Common myeloid progenitor, CD34-positive (primary cell): ENCODE measurements around the gene SLC25A1.

Source experiments
- CTCF ChIA-PET: fragments of 350-600 bp; sonication (Branson Sonifier 250); formaldehyde crosslinking; loops from one replicate; lab custom pipeline; 2021; ENCODE audit warnings: antibody characterized with exemption; lab: Charles Lee
- POLR2A ChIA-PET: fragments of 350-600 bp; sonication (Branson Sonifier 250); formaldehyde crosslinking; loops from one replicate; lab custom pipeline; 2021; ENCODE audit warnings: antibody characterized with exemption; lab: Charles Lee
- DNase-seq, 3 donors: peaks; one replicate each; pipeline versions ENCODE4 v3.0.0 to v3.0.0-alpha.2; 2013
- H3K27ac ChIP-seq, 2 experiments: 1 replicate in 1 of 2; 2 replicates in 1 of 2; pipeline ENCODE4 v1.7.0; 2013; ENCODE audit warnings: inconsistent platforms in 2 of 2, low read length in 2 of 2, mild to moderate bottlenecking in 2 of 2, low read depth in 1 of 2, moderate library complexity in 1 of 2; ENCODE audit not compliant: severe bottlenecking in 2 of 2, insufficient read depth in 1 of 2, poor library complexity in 1 of 2
- H3K27me3 ChIP-seq, 5 experiments: replicated peaks in 2 of 5; 1 replicate in 3 of 5; 2 replicates in 2 of 5; pipeline versions ENCODE4 v1.6.1 to v1.7.0; 2013; ENCODE audit warnings: low read length in 4 of 5, mild to moderate bottlenecking in 2 of 5, moderate library complexity in 2 of 5, inconsistent platforms in 1 of 5; ENCODE audit not compliant: insufficient read depth in 5 of 5, control insufficient read depth in 4 of 5
- H3K36me3 ChIP-seq, 4 experiments: 1 replicate in 2 of 4; 2 replicates in 2 of 4; pipeline versions ENCODE4 v1.6.1 to v1.7.0; 2013; ENCODE audit warnings: low read length in 3 of 4, control low read depth in 1 of 4, mild to moderate bottlenecking in 1 of 4; ENCODE audit not compliant: control insufficient read depth in 4 of 4, insufficient read depth in 4 of 4
- H3K4me1 ChIP-seq, 4 experiments: 1 replicate in 3 of 4; 2 replicates in 1 of 4; pipeline versions ENCODE4 v1.6.1 to v1.7.1; 2013; ENCODE audit warnings: low read length in 3 of 4, mild to moderate bottlenecking in 3 of 4, control low read depth in 1 of 4, inconsistent platforms in 1 of 4, moderate library complexity in 1 of 4; ENCODE audit not compliant: control insufficient read depth in 4 of 4, insufficient read depth in 4 of 4; ENCODE audit errors: control extremely low read depth in 1 of 4
- H3K4me3 ChIP-seq, 7 experiments: 1 replicate in 4 of 7; 2 replicates in 3 of 7; pipeline versions ENCODE4 v1.5.1 to v1.7.0; 2013; ENCODE audit warnings: mild to moderate bottlenecking in 7 of 7, low read length in 6 of 7, moderate library complexity in 6 of 7, inconsistent platforms in 2 of 7, low read depth in 2 of 7, control low read depth in 1 of 7; ENCODE audit not compliant: insufficient read depth in 4 of 7, control insufficient read depth in 1 of 7; ENCODE audit errors: extremely low read depth in 1 of 7
- H3K9me3 ChIP-seq, 5 experiments: 1 replicate in 4 of 5; 2 replicates in 1 of 5; pipeline versions ENCODE4 v1.6.1 to v1.7.1; 2013; ENCODE audit warnings: low read length in 4 of 5, mild to moderate bottlenecking in 2 of 5, inconsistent platforms in 1 of 5, low read depth in 1 of 5, moderate library complexity in 1 of 5; ENCODE audit not compliant: control insufficient read depth in 4 of 5, insufficient read depth in 2 of 5; ENCODE audit errors: control extremely low read depth in 1 of 5
- WGBS: methylation state at CpG from one replicate; pipeline ENCODE4 v1.1.5; 2013; ENCODE audit not compliant: insufficient coverage; 5-methylcytosine and 5-hydroxymethylcytosine counted together

The SLC25A1 gene

GRCh38 chr22:19132693-19133400 is 45.7 kb downstream of the SLC25A1 start:
- WGBS = 90% methylated on average over 9 of the region's 9 CpGs
- Histone ChIP-seq H3K27ac (no peak overlapping the region), H3K4me1 (no peaks in the 10 kb centered on the region), H3K36me3 (peaks cover 4 to 57% (median 44%) of the 10 kb centered on the region in 4 experiments), H3K9me3 (no peaks in the 10 kb centered on the region), H3K27me3 (no peaks in the 10 kb centered on the region), H3K4me3 (no peak overlapping the region)
- CTCF ChIA-PET = interaction anchor here (0.6 to 1.5 kb wide), 3 partner anchors 12 to 476 kb away, joined by 3 to 6 read pairs (median 5); partner anchors contain the start of gene ESS2
- POLR2A ChIA-PET = no interaction called here
- no peak for DNase-seq

GRCh38 chr22:19132153-19132552 is 46.4 kb downstream of the SLC25A1 start:
- no peak for DNase-seq
- Histone ChIP-seq H3K27ac (no peak overlapping the region), H3K36me3 (peaks cover 4 to 50% (median 37%) of the 10 kb centered on the region in 4 experiments), H3K27me3 (no peaks in the 10 kb centered on the region), H3K4me1 (no peaks in the 10 kb centered on the region), H3K4me3 (no peak overlapping the region), H3K9me3 (no peaks in the 10 kb centered on the region)
- WGBS = 97% methylated on average over 20 of the region's 20 CpGs
- ChIA-PET CTCF (interaction anchor here (0.6 to 1.0 kb wide), 2 partner anchors 17 to 34 kb away, joined by 3 read pairs; no protein-coding TSS in a partner anchor), POLR2A (no interaction called here)

DNA sequence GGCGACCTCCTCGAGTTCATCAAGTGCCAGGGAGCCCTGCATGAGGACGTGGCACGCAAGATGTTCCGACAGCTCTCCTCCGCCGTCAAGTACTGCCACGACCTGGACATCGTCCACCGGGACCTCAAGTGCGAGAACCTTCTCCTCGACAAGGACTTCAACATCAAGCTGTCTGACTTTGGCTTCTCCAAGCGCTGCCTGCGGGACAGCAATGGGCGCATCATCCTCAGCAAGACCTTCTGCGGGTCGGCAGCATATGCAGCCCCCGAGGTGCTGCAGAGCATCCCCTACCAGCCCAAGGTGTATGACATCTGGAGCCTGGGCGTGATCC is 46.9 kb downstream of the SLC25A1 start:
- H3K36me3 ChIP-seq = peaks cover 4 to 45% (median 32%) of the 10 kb centered on the region in 4 experiments
- H3K27ac ChIP-seq = no peak overlapping the region
- H3K9me3 ChIP-seq = no peaks in the 10 kb centered on the region
- POLR2A ChIA-PET = no interaction called here
- no peak overlapping the region for H3K4me3 ChIP-seq
- WGBS = 97% methylated on average over 19 of the region's 19 CpGs
- no peaks in the 10 kb centered on the region for H3K27me3 ChIP-seq
- CTCF ChIA-PET = interaction anchor here (0.6 to 1.0 kb wide), 2 partner anchors 16 to 33 kb away, joined by 3 read pairs; no protein-coding TSS in a partner anchor
- no peak for DNase-seq
- no peaks in the 10 kb centered on the region for H3K4me1 ChIP-seq

DNA sequence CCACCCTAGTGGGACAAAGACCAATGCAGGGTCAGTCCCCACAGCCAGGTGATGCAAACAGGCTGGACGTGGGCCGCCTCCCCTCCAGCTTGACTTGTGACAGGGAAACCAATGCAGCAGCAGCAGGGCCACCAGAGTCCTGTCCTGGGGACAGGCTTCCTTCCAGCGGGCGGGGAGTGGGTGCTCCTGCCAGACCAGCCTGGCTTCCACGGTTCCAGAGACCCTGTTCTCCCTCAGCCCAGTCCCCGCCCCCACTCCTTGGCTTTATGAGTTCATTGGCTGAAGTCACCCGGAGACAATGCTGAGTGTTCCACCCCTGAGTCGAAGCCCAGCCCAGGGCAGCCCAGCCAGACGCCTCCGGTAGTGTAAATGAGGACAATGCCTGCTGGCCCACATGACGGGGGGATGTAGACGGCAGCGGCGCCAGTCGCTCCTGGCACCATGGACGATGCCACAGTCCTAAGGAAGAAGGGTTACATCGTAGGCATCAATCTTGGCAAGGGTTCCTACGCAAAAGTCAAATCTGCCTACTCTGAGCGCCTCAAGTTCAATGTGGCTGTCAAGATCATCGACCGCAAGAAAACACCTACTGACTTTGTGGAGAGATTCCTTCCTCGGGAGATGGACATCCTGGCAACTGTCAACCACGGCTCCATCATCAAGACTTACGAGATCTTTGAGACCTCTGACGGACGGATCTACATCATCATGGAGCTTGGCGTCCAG is 47.4 kb downstream of the SLC25A1 start, which contains the start of gene TSSK2:
TSS of gene TSSK2 (plus strand) at position 350 of the 726 bp plus-strand sequence. CDS start at position 442, 92 bp downstream.
- H3K36me3 ChIP-seq = peaks cover 4 to 41% (median 29%) of the 10 kb centered on the region in 4 experiments
- 96% methylated on average over 27 of the region's 27 CpGs for WGBS
- POLR2A ChIA-PET = no interaction called here

DNA sequence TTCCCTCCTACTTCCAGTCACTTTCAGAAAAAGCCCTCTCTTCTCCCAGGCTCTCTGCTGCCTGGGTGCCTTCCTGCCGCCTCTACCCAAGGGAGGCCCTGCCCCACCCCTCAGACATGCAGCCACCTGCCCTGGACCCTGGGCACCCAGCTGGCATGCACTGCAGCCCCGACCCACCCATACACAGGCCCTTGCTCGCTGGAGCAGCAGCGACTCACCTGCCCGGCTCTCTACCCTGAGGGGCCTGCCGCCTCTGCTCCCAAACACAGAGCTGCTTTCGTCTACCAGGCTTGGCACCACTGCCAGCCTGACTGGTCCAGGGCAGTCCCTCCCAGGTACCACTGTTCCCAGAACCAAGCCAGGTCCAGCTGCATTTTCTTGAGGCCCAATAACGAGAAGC is 48.7 kb downstream of the SLC25A1 start:
- H3K4me1 ChIP-seq = no peaks in the 10 kb centered on the region
- POLR2A ChIA-PET = no interaction called here
- peaks cover 4 to 32% (median 23%) of the 10 kb centered on the region in 4 experiments for H3K36me3 ChIP-seq
- WGBS = 100% methylated on average over 7 of the region's 8 CpGs
- H3K27ac ChIP-seq = no peak overlapping the region
- no peak for DNase-seq
- CTCF ChIA-PET = no interaction called here
- peaks cover 0 to 2% (median 0%) of the 10 kb centered on the region in 5 experiments for H3K27me3 ChIP-seq
- H3K4me3 ChIP-seq = no peak overlapping the region
- no peaks in the 10 kb centered on the region for H3K9me3 ChIP-seq

More for the DNA sequence above, 47.4 kb downstream of the SLC25A1 start, which contains the start of gene TSSK2:
- CTCF ChIA-PET = interaction anchor here (1.0 kb wide), 1 partner anchor 16 kb away, joined by 3 read pairs; no protein-coding TSS in a partner anchor
- Histone ChIP-seq H3K9me3 (no peaks in the 10 kb centered on the region), H3K27me3 (no peaks in the 10 kb centered on the region), H3K4me3 (no peak within 1 kb of the TSS), H3K27ac (no peak within 1 kb of the TSS), H3K4me1 (no peaks in the 10 kb centered on the region)
- DNase-seq = no peak

DNA sequence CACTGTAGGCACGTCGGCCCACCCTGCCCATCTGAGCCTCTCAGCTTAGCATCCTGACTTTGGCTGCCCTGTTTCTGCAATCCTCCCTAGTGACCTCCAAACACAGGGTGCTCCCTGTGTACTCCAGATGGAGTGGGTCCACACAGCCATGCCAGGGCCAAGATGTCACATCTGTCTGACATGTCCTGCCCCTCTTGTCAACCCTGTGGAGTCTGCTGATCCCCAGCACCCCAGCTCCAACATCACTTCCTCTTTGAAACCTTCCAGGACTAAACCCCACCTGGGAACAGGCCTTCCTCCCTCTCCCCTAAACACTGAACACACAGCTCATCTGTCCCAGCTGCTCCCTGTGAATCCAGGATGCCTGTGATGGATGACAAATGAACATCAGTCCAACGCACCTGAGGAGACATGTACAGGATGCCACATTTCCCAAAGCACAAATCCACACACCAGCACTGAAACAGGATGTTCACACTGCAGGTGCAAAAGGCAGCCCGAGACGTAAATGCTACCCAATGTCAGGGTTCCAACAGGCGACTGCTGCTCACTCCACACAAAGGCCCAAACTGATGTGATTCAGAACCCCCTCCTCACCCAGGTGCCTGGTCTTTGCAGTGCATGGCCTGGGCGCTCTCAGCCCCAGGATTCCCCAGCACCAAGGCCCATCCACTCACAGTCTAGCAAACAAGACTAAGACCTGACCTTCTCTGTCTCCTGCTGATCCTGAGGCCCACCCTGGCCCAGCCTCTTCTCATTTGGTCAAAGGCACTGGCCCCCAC is 49.4 kb downstream of the SLC25A1 start:
- POLR2A ChIA-PET = no interaction called here

More for the DNA sequence above, 49.4 kb downstream of the SLC25A1 start:
- CTCF ChIA-PET = no interaction called here
- Histone ChIP-seq H3K27me3 (peaks cover 0 to 2% (median 0%) of the 10 kb centered on the region in 5 experiments), H3K4me3 (no peak overlapping the region), H3K4me1 (no peaks in the 10 kb centered on the region), H3K9me3 (no peaks in the 10 kb centered on the region), H3K27ac (no peak overlapping the region), H3K36me3 (peaks cover 4 to 25% (median 18%) of the 10 kb centered on the region in 4 experiments)
- DNase-seq = no peak
- 92% methylated on average over 4 of the region's 7 CpGs for WGBS
